Left renal pelvis (tissue), 4 donors: ENCODE data around the gene MFAP3L. TPM values are rescaled to one million over a fixed set of nuclear protein-coding genes. Genes with fewer than 3 reads are reported as not detected.

Source experiments
- DNase-seq, 4 donors: peaks; one replicate each; pipeline ENCODE4 v3.0.0-alpha.2; 2013; ENCODE audit warnings: low read depth in 4 of 4, low spot score in 3 of 4
- polyA plus RNA-seq, 4 donors: library from polyadenylated mRNA; unstranded; fragments of 120-200 nt; gene quantifications; one replicate each; pipeline ENCODE4 v1.2.1, GENCODE V29; 2013; ENCODE audit not compliant: insufficient read length in 4 of 4

MFAP3L gene
- polyA plus RNA-seq, 4 donors, result 7.9 to 23.6 (median 22.1) TPM

- DNase-seq, result no peak
Measured at GRCh38 chr4:170025523-170026252, 507 bp downstream of the MFAP3L start.

GRCh38 chr4:170022211-170022610 lies 4.0 kb downstream of the MFAP3L start:
- no peak for DNase-seq

GRCh38 chr4:170017252-170017651 lies 8.9 kb downstream of the MFAP3L start:
- no peak for DNase-seq

GRCh38 chr4:170015285-170015684 lies 10.9 kb downstream of the MFAP3L start:
- DNase-seq, result no peak

GRCh38 chr4:170014359-170015011 lies 11.7 kb downstream of the MFAP3L start:
- DNase-seq, result no peak

GRCh38 chr4:170012629-170012958 lies 13.6 kb downstream of the MFAP3L start:
- DNase-seq, result no peak

GRCh38 chr4:170011921-170012628 lies 14.1 kb downstream of the MFAP3L start:
- DNase-seq, result no peak

- no peak for DNase-seq
Measured at GRCh38 chr4:170009291-170009690, 16.9 kb downstream of the MFAP3L start.

GRCh38 chr4:170008801-170009200 lies 17.4 kb downstream of the MFAP3L start:
- no peak for DNase-seq

- DNase-seq, result no peak
Measured at GRCh38 chr4:170008371-170008770, 17.8 kb downstream of the MFAP3L start.

GRCh38 chr4:170007113-170007512 lies 19.1 kb downstream of the MFAP3L start:
- no peak for DNase-seq

- no peak for DNase-seq
Measured at GRCh38 chr4:170005472-170005871, 20.7 kb downstream of the MFAP3L start.

GRCh38 chr4:170004651-170005295 lies 21.4 kb downstream of the MFAP3L start:
- no peak for DNase-seq

- no peak for DNase-seq
Measured at GRCh38 chr4:170003071-170004070, 22.8 kb downstream of the MFAP3L start.

- DNase-seq, result no peak
Measured at GRCh38 chr4:170001745-170002267, 24.4 kb downstream of the MFAP3L start.

GRCh38 chr4:170001011-170001744 lies 25.0 kb downstream of the MFAP3L start:
- no peak for DNase-seq

GRCh38 chr4:169999923-170000322 lies 26.3 kb downstream of the MFAP3L start:
- DNase-seq, result no peak

- DNase-seq, result no peak
Measured at GRCh38 chr4:169998981-169999380, 27.2 kb downstream of the MFAP3L start.
